Measurements from ENCODE around the gene DPP7.

Gene DPP7

GRCh38 chr9:137062384-137062783, 52.1 kb downstream of the DPP7 start:
- DNase-seq (ENCODE audit: insufficient read length, low spot score), result no peak
- FAIRE-seq, result no peak

Data from HTR-8/SVneo (cell line).